ENCODE measurements around the gene RPH3AL. TPM values are rescaled to one million over a fixed set of nuclear protein-coding genes. Genes with fewer than 3 reads are reported as not detected.

Gene RPH3AL
- total and polyA plus RNA-seq, 4 donors = 1.6 to 18.1 (median 8.0) TPM

GRCh38 chr17:296906-297690 lies 55.5 kb downstream of the RPH3AL start:
- H3K27me3 ChIP-seq (ENCODE audit: control insufficient read depth in 1 of 2, insufficient read depth in 2 of 2, low read length in 1 of 2) = no peaks in the 10 kb centered on the region
- H3K27ac ChIP-seq (ENCODE audit: low read depth in 1 of 2, low read length in 2 of 2) = no peak overlapping the region
- no peaks in the 10 kb centered on the region for H3K4me1 ChIP-seq (ENCODE audit: control insufficient read depth in 1 of 2, insufficient read depth in 2 of 2, low read length in 2 of 2)
- H3K36me3 ChIP-seq (ENCODE audit: control insufficient read depth in 1 of 2, insufficient read depth in 2 of 2, low read length in 1 of 2) = no peaks in the 10 kb centered on the region
- H3K9me3 ChIP-seq (ENCODE audit: control insufficient read depth, low read length) = no peaks in the 10 kb centered on the region
- H3K4me3 ChIP-seq (ENCODE audit: low read length in 2 of 2) = no peak overlapping the region
- intact Hi-C loops (cut with DNase I) = no loop called here
- ATAC-seq (ENCODE audit: low FRiP score) = no peak
- WGBS, 2 donors = 57 to 74% methylated on average over 23 of the region's 23 CpGs
- DNase-seq = peak; percentile 43 to 55

DNA sequence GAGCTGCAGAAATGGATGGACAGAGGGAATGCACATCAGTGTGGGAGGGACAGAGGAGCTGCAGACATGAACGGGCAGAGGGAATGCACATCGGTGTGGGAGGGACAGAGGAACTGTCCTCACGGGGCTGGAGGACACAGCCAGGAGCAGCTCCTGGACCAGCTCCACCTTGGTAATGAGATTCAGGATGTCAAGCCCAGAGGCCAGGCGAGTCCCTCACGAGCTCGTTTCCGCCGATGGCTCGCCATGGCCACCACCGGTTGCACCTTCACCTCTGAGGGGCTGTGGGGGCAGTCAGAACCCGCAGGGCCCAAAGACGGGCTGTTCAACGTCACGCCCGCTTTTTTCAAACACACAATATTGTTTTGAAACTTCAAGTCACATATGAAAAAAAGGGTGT lies 56.2 kb downstream of the RPH3AL start:
- H3K4me3 ChIP-seq (ENCODE audit: low read length in 2 of 2) = no peak overlapping the region
- intact Hi-C loops (cut with DNase I) = no loop called here
- WGBS, 2 donors = 66 to 77% methylated on average over 13 to 15 of the region's 15 CpGs
- H3K9me3 ChIP-seq (ENCODE audit: control insufficient read depth, low read length) = no peaks in the 10 kb centered on the region
- no peaks in the 10 kb centered on the region for H3K4me1 ChIP-seq (ENCODE audit: control insufficient read depth in 1 of 2, insufficient read depth in 2 of 2, low read length in 2 of 2)
- ATAC-seq (ENCODE audit: low FRiP score) (no peak), DNase-seq (peak; percentile 29 to 63)
- no peak overlapping the region for H3K27ac ChIP-seq (ENCODE audit: low read depth in 1 of 2, low read length in 2 of 2)
- H3K36me3 ChIP-seq (ENCODE audit: control insufficient read depth in 1 of 2, insufficient read depth in 2 of 2, low read length in 1 of 2) = no peaks in the 10 kb centered on the region
- no peaks in the 10 kb centered on the region for H3K27me3 ChIP-seq (ENCODE audit: control insufficient read depth in 1 of 2, insufficient read depth in 2 of 2, low read length in 1 of 2)

DNA sequence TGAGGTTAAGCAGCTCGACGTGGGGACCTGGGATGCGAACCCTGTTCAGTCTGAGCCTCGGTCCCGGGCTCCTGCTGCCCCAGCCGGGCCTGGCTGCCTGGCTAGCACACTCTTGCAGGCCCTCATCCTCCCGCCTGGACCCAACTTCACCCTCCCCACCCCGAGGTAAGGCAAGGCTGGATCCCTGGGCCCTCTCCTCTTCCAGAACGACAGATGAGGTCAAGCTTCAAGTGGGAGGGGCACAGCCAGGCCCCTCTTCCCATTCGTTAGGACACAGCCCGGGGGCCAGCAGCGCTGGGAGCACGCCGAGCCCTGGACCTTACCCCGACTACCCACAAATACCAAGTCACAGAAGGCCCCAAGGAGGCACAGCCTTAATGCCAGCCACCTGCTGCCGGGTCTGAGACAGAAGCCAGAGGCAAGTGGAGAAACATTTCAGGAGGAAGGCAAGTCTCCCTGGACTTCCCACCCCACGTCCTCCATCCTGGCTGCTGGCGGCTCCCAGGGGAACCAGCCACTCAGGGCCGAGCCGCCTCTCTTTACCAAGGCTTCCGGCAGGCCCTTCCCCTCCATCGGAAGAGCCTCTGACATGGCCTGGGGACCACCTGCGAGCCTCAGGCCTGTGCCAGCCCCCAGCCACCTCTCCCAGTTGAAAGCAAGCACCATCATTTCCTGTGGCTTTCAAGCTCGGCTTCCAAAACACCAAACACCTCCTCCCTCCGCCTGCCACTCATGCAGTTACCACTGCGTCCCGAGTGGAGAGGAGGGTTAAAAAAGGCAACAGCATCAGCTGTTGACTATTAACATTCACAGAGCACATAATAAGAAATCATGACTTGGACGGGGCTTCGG lies 59.9 kb downstream of the RPH3AL start:
- Histone ChIP-seq H3K4me3 (ENCODE audit: low read length in 2 of 2) (no peak overlapping the region), H3K36me3 (ENCODE audit: control insufficient read depth in 1 of 2, insufficient read depth in 2 of 2, low read length in 1 of 2) (no peaks in the 10 kb centered on the region), H3K27me3 (ENCODE audit: control insufficient read depth in 1 of 2, insufficient read depth in 2 of 2, low read length in 1 of 2) (no peaks in the 10 kb centered on the region), H3K27ac (ENCODE audit: low read depth in 1 of 2, low read length in 2 of 2) (no peak overlapping the region), H3K4me1 (ENCODE audit: control insufficient read depth in 1 of 2, insufficient read depth in 2 of 2, low read length in 2 of 2) (no peaks in the 10 kb centered on the region), H3K9me3 (ENCODE audit: control insufficient read depth, low read length) (no peaks in the 10 kb centered on the region)
- WGBS, 2 donors = 72 to 81% methylated on average over 29 of the region's 29 CpGs
- intact Hi-C loops (cut with DNase I) = no loop called here
- no peak for ATAC-seq (ENCODE audit: low FRiP score)
- peak; percentile 17 to 57 for DNase-seq

GRCh38 chr17:292016-292415 lies 60.6 kb downstream of the RPH3AL start:
- H3K9me3 ChIP-seq (ENCODE audit: control insufficient read depth, low read length) = no peaks in the 10 kb centered on the region
- H3K27ac ChIP-seq (ENCODE audit: low read depth in 1 of 2, low read length in 2 of 2) = no peak overlapping the region
- no peak overlapping the region for H3K4me3 ChIP-seq (ENCODE audit: low read length in 2 of 2)
- no peaks in the 10 kb centered on the region for H3K4me1 ChIP-seq (ENCODE audit: control insufficient read depth in 1 of 2, insufficient read depth in 2 of 2, low read length in 2 of 2)
- 91 to 93% methylated on average over 10 of the region's 10 CpGs for WGBS, 2 donors
- peak; percentile 26 to 65 for DNase-seq
- intact Hi-C loops (cut with DNase I) = no loop called here
- ATAC-seq (ENCODE audit: low FRiP score) = no peak
- no peaks in the 10 kb centered on the region for H3K36me3 ChIP-seq (ENCODE audit: control insufficient read depth in 1 of 2, insufficient read depth in 2 of 2, low read length in 1 of 2)
- no peaks in the 10 kb centered on the region for H3K27me3 ChIP-seq (ENCODE audit: control insufficient read depth in 1 of 2, insufficient read depth in 2 of 2, low read length in 1 of 2)

DNA sequence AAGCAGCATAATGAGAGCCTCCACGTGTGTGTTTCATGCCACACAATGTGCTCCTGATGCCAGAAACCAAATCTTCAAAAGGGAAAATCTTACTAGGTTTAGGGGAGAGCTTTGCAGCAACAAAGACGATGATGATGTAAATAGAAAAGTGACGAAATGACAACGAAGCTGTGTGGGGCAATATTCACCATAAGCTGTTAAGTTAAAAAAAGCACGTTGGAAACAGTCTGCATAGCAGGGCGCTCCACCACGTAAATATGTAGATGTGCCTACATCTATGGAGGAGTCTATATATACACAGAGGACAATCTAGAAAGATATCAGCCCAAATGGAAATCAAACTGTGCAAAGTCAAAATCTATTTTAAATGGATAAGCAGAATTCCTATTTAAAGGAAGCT lies 61.0 kb downstream of the RPH3AL start:
- no peaks in the 10 kb centered on the region for H3K4me1 ChIP-seq (ENCODE audit: control insufficient read depth in 1 of 2, insufficient read depth in 2 of 2, low read length in 2 of 2)
- intact Hi-C loops (cut with DNase I) = no loop called here
- no peaks in the 10 kb centered on the region for H3K9me3 ChIP-seq (ENCODE audit: control insufficient read depth, low read length)
- 89 to 90% methylated on average over 7 of the region's 7 CpGs for WGBS, 2 donors
- no peak for ATAC-seq (ENCODE audit: low FRiP score)
- no peak overlapping the region for H3K4me3 ChIP-seq (ENCODE audit: low read length in 2 of 2)
- H3K27me3 ChIP-seq (ENCODE audit: control insufficient read depth in 1 of 2, insufficient read depth in 2 of 2, low read length in 1 of 2) = no peaks in the 10 kb centered on the region
- DNase-seq = no peak
- H3K27ac ChIP-seq (ENCODE audit: low read depth in 1 of 2, low read length in 2 of 2) = no peak overlapping the region
- no peaks in the 10 kb centered on the region for H3K36me3 ChIP-seq (ENCODE audit: control insufficient read depth in 1 of 2, insufficient read depth in 2 of 2, low read length in 1 of 2)

GRCh38 chr17:290626-291025 lies 62.0 kb downstream of the RPH3AL start:
- Histone ChIP-seq H3K36me3 (ENCODE audit: control insufficient read depth in 1 of 2, insufficient read depth in 2 of 2, low read length in 1 of 2) (no peaks in the 10 kb centered on the region), H3K4me1 (ENCODE audit: control insufficient read depth in 1 of 2, insufficient read depth in 2 of 2, low read length in 2 of 2) (no peaks in the 10 kb centered on the region), H3K9me3 (ENCODE audit: control insufficient read depth, low read length) (no peaks in the 10 kb centered on the region), H3K27me3 (ENCODE audit: control insufficient read depth in 1 of 2, insufficient read depth in 2 of 2, low read length in 1 of 2) (no peaks in the 10 kb centered on the region), H3K4me3 (ENCODE audit: low read length in 2 of 2) (no peak overlapping the region), H3K27ac (ENCODE audit: low read depth in 1 of 2, low read length in 2 of 2) (no peak overlapping the region)
- ATAC-seq (ENCODE audit: low FRiP score) (no peak), DNase-seq (peak; percentile 14 to 56)
- WGBS, 2 donors = 87 to 94% methylated on average over 18 of the region's 18 CpGs
- intact Hi-C loops (cut with DNase I) = no loop called here

DNA sequence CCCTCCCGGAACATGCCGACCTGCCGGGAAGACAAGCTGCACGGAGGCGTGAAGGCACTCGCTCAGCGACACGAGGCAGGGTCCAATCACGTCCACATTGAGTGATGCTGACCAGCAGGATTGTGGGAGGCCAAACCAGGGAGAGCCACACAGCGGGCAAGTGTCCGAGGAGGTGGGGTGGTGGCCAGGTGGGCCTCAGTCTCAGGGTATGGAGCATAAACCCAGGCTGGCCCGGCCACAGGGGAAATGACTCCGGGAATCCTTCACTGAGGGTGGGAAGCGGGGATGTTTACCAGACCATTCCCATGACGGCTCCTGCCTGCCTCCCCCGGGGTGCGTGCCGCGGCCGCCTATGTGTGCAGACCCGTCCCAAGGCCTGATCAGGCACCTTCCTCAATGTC lies 62.5 kb downstream of the RPH3AL start:
- no peaks in the 10 kb centered on the region for H3K9me3 ChIP-seq (ENCODE audit: control insufficient read depth, low read length)
- H3K36me3 ChIP-seq (ENCODE audit: control insufficient read depth in 1 of 2, insufficient read depth in 2 of 2, low read length in 1 of 2) = no peaks in the 10 kb centered on the region
- H3K27me3 ChIP-seq (ENCODE audit: control insufficient read depth in 1 of 2, insufficient read depth in 2 of 2, low read length in 1 of 2) = no peaks in the 10 kb centered on the region
- no peak overlapping the region for H3K4me3 ChIP-seq (ENCODE audit: low read length in 2 of 2)
- no peak overlapping the region for H3K27ac ChIP-seq (ENCODE audit: low read depth in 1 of 2, low read length in 2 of 2)
- intact Hi-C loops (cut with DNase I) = no loop called here
- 96% methylated on average over 20 to 21 of the region's 21 CpGs for WGBS, 2 donors
- H3K4me1 ChIP-seq (ENCODE audit: control insufficient read depth in 1 of 2, insufficient read depth in 2 of 2, low read length in 2 of 2) = no peaks in the 10 kb centered on the region
- DNase-seq (peak; percentile 28 to 55), ATAC-seq (ENCODE audit: low FRiP score) (no peak)

GRCh38 chr17:289409-289808 lies 63.2 kb downstream of the RPH3AL start:
- DNase-seq (peak; percentile 12 to 64), ATAC-seq (ENCODE audit: low FRiP score) (no peak)
- Histone ChIP-seq H3K4me1 (ENCODE audit: control insufficient read depth in 1 of 2, insufficient read depth in 2 of 2, low read length in 2 of 2) (no peaks in the 10 kb centered on the region), H3K27me3 (ENCODE audit: control insufficient read depth in 1 of 2, insufficient read depth in 2 of 2, low read length in 1 of 2) (no peaks in the 10 kb centered on the region), H3K9me3 (ENCODE audit: control insufficient read depth, low read length) (no peaks in the 10 kb centered on the region), H3K36me3 (ENCODE audit: control insufficient read depth in 1 of 2, insufficient read depth in 2 of 2, low read length in 1 of 2) (no peaks in the 10 kb centered on the region), H3K27ac (ENCODE audit: low read depth in 1 of 2, low read length in 2 of 2) (no peak overlapping the region), H3K4me3 (ENCODE audit: low read length in 2 of 2) (no peak overlapping the region)
- intact Hi-C loops (cut with DNase I) = no loop called here
- WGBS, 2 donors = 93 to 96% methylated on average over 18 of the region's 18 CpGs

Data from aorta (tissue), 5 donors.